Renal pelvis (tissue), 4 donors: Measurements from ENCODE around the gene CYP8B1. TPM values are rescaled to one million over a fixed set of nuclear protein-coding genes. Genes with fewer than 3 reads are reported as not detected.
A peak's percentile ranks its signal among the peaks of the same experiment; 100 is the strongest.

ENCODE experiments used
- DNase-seq: peaks from one replicate; pipeline ENCODE4 v3.0.0-alpha.2; 2013
- polyA plus RNA-seq, 3 donors: library from polyadenylated mRNA; unstranded; fragments of 120-200 nt; gene quantifications; one replicate each; pipeline ENCODE4 v1.2.1, GENCODE V29; 2013; ENCODE audit not compliant: insufficient read length in 3 of 3

The CYP8B1 gene
- polyA plus RNA-seq, 3 donors: 0.84 to 1.5 (median 1.3) TPM

DNA sequence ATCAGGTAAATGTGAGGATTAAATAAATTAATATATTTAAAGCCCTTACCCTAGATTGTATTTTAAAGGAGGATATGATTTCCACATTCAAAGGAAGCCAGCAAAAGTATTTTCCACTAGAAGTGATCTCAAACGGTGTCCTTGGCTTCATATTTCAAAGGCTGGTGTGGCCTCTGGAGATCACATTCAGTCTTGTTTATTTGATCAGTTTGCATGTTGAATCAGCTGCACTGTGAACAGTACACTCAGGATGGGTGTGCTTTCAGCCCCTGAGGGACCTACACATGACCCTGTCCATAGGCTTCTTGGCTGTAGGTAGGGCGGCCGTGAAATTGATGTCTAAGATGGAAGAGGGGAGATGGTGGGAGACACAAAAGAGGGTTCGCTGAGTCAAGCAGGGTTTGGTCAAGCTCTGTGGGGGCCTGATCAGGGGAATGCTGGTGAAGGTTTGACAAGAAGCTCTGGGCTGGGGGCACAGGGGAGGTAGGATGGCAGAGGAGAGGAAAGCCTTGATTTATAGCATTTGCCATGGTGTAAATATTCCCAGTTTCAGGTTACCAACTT is 21.9 kb downstream of the CYP8B1 start:
- no peak for DNase-seq

DNA sequence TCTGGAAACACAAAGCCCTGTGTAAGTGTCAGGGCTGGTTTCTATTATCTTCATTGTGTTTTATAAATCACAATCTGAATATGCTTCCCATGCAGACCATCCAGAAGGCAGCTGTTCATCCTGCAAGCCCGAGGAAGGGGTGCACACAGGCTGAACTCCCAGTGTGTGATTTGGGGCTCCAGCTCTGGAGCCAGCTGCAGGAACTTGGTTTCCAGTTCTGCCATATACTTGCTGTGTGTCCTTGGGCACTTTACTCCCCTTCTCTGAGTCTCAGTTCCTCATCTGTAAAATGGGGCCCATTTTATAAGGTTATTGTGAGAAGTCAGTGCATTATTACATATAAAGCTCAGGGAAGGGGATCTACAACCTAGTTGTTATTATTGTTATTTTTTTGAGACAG is 22.6 kb downstream of the CYP8B1 start:
- DNase-seq: no peak

DNA sequence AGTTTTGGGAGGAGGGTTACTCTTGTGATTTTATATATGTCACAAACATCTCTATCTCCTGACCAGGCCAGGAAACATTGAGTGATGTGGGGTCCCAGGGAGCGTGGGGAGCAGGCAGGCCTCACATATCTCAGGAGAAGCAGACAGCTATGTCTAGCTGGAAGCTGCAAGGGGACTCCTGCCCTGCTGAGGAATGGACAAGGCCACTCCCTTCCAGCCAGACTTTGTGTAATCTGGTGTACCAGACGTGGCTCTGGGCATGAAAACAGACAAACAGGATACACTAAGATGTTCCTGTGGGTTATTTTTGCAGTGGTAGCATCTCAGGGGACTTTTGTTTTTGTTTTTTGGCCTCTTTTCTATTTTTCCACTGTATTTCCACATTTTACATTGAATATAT is 23.2 kb downstream of the CYP8B1 start:
- no peak for DNase-seq

DNA sequence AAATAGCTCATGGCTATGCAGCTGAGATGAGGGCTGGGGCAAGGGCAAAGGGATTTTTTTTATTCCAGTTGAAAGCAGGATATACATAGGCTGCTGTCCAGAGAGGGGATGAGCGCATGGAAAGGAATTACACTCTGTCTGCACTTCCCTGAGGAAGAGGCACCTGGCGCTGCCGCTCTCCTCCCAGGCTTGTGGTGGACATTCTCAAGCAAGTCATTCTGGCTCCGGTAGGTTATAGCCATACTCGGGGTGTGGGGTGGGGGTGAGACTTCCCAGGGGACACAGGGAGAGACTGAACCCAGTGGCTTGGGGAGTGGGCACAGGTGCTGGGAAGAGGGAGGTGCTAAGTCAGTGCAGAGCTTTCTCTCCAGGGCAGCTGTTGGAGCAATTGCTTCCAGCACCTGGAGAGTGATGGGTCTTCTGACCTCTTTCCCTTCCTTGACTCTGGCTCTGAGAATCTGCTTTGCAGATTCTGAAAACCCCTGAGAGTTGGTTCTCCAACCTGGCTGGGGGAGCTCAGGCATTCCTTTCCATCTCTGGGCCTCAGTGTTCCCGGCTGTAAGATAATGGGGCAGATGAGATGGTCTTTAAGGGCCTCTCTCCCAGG is 24.3 kb downstream of the CYP8B1 start:
- DNase-seq: no peak

DNA sequence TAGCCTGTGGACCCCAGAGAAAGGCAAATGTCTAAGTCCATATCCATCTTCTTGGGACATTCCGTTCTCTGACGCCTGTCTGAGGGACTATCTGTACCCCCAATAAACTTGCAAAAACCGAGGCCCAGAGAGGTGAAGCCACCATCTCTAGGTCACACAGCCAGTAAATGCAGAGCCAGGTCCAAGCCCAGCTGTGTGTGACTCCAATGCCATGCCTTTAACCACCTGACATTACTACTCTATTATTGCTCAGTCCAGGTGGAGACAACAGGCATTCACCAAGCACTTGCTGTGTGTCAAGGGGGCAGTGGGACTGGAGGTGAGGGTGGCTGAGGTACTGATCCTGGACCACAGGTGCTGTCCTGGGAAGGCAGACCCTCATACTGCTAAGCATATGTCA is 25.4 kb downstream of the CYP8B1 start:
- no peak for DNase-seq

DNA sequence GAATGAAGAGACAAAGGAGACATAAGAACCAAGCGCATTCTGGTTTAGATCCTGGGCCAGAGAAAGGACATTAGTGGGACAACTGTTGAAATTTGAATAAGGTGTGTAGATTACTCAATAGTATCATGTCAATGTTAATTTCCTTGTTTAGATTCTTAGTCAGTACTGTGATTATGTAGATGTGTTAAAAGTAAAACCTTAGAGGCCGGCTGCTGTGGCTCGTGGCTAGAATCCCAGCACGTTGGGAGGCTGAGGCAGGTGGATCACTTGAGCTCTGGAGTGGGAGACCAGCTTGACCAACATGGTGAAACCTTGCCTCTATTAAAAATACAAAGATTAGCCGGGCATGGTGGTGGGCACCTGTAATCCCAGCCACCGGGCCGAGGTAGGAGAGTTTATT is 26.7 kb downstream of the CYP8B1 start:
- no peak for DNase-seq

DNA sequence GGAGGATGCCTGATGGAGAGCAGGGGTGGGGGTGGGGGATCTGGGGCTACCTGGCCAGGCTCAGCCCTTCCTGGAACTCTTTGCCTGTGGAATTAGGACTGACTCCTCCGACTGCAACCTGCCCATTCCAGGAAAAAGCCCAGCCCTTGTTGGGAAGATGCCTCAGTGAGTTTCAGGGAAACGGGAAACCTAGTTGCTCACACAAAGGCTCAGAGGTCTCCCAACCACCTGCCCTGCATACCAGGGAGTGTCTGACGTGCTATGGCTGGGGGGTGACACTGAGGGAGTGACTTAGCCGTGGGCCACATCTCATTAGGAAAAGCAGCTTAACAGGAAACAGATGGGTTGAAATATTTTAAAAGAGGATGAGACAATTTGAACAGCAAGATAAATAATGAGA is 27.9 kb downstream of the CYP8B1 start:
- no peak for DNase-seq

DNA sequence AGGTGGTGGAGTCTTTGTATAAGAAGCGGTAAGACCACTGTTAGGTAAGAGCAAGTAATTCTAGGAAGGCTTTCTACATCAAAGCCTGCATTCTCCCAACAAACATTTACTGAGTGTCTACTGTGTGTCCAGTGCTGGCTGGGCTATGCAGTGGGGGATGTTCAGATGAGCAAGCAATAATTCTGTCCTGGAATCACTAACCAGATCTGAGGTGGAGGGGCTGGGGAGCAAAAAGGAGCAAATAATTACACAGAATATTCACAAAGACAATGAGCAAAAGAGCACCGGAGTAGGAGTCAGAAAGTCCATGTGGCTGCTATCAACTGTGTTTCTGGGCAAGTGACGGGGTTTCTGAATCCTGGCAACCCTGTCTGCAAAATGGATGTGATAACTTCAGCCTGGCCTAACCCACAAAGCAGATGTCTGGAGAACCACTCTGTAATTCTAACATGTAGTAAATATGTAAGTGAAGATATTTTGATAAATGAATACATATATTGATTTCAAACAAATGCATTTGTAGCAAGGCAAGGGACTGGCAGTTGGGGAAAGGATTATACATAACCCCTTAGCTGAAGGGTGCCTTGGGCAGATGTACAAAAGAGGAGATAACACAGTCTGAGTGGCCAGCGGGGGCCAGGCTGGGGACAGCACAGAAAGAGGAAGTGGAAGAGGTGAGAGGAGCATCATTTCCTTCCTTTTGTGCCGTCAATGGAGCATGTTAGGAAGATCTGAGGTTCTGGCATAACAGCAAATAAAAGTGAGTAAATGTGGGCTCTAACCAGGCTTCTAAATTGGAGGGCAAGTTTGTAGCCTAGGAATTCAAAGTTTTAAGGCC is 28.8 kb downstream of the CYP8B1 start:
- no peak for DNase-seq

DNA sequence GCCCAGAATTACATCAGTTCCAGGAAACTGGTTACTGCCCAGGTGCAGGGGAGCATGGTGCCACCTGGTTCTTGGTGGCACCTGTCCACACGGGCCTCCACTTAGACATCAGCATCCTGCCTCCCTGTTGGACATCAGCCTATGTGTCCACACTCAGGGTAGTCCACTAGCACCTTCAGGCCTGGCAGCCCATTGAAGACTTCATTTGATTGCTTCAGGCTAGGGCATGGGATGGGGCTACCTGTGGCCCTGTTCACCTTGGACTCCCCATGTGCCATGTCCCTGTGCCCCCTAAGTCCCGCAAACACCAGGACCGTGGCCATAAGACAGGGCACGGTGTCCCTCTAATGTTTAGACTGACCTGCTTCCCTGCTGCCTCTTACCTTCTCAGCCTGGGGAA is 30.9 kb downstream of the CYP8B1 start:
- no peak for DNase-seq

DNA sequence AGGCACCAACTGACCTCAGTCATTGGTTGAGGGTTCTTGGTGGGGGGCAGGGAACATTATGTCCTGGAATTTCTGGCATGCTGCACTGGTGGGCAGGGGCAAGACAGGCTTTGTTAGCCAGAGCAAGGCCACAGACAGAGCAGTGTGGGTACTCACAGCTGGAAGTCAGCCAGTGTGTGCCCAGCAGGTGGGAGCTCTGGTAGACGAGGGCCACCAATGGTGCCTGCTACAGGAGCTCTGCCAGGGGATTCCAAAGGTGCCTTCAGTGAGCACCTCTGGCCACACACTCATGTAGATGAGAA is 31.3 kb downstream of the CYP8B1 start:
- DNase-seq: no peak

DNA sequence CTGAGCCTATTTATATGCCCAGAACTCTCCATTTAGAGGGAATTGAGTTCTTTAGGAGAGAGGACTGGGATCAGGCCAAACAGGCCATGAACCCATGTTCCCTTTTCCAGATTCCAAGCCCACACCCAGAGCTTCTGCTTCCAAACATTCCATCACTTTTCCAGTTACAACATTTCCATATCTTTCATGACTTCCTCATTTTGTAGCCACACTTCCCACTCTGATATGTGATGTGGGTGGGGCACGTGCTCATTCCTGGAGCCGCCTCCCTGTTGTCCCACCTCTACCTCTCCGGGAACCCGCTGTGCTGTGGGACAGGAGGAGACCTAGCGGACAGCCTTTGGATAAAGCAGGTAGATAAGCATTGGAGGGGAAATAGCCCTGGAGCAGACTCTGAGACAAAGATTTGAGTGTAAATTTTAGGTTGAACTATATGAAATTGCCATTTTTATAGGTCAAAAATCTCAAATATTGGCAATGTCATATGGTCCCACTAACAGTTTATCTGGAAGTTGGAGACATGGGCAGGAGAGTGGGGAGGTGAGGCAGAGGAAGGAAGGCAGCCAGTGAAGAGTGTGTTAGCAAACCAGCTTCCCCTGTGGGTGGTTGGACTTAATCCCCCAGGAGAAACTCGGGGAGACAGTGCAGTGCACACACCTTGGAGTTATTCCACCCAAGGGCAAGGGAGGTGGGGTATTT is 31.8 kb downstream of the CYP8B1 start:
- DNase-seq: no peak

DNA sequence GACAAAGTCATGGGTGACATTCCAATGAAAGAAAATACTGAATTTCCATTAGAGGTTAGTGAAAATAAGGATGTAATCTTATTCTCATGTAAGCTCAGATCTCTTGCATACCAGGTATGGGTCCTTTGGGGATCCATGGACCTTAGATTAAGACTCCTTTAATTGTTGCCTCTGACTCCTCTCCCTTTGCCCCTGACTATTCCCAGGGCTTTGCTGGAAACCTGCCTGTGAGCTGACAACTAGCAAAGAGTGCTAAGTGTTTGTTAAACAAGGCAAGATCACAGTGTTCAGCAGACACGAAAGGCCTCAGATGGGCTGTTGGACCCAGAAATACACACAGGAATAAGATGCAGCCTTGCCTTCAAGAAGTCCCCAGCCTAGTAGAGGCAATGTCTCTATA is 34.3 kb downstream of the CYP8B1 start:
- no peak for DNase-seq

DNA sequence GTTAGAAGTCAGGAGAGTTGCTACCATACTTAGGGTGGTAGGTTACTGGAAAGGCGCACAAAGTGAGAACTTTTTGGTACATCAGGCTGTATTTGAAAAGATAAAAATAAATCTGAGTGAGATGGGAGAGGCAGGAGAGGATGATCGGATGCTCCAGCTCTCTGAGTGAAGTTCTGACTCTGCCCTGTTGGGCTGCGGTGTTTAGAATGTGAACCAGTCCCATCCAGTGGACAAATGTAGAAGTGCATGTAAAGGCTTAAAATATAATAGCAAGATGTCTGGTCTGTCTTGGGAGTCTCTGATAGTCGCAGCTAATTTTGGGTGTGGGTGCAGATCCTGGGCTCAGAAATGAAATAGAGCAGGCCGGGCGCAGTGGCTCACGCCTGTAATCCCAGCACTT is 36.1 kb downstream of the CYP8B1 start:
- DNase-seq: peak; percentile 66

DNA sequence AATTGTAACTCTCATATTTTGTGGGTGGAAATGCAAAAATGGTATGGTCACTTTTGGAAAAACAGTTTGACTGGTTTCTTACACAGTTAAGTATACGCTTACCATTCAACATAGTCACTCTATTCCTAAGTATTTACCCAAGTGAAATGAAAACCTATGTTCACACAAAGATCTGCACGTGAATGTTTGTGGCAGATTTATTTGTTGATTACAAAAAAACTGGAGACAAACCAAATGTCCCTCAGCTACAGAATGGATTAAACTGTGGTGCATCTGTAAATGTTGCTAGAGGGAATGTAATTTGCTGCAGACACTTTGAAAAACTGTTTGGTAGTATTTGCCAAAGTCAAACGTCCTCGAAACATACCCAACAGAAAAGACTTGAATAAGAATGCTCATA is 37.1 kb downstream of the CYP8B1 start:
- no peak for DNase-seq

DNA sequence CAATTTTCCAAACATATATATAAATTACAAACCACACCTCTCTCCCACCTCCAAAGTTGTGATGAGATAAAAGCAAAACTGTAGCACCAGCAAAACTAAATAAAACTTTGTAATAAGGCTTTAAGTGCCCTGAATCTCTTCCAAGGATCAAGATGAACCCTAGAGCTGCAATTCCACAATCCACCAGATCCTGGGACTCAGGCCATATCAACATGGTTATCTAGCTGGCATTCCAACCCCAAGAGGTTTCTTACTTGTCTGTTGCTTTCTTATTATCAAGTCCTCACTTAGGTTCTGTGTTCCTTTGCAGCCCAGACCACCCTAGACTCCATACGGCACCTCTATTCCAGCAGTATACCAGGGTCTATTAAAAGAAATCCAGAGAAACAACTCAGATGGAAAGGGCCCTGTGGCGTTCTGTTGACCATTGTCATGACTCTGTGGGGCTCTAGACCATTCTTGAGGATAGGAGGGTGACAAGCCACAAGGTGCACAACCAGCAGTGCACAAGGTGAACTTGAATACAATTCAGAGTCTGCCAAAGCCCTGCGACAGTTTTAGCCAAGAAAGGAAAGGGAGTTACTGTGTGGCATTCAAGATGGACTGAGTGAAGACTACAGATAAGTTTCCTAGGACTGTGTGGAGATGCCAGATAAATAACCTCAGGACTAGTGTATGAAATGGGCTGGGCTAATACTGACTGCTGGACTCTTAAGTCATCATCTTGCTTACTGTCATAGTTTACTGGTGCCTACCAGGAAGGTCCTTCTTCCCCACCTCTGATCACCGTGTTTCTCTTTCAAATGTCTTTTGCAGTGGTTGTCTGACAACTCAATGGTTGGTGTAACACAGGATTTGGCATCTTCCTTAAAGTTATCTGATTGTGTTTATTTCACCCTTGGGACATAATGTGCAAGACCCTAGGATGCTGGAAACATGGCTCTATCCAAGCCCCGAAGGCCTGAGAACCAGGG is 39.2 kb downstream of the CYP8B1 start:
- no peak for DNase-seq

DNA sequence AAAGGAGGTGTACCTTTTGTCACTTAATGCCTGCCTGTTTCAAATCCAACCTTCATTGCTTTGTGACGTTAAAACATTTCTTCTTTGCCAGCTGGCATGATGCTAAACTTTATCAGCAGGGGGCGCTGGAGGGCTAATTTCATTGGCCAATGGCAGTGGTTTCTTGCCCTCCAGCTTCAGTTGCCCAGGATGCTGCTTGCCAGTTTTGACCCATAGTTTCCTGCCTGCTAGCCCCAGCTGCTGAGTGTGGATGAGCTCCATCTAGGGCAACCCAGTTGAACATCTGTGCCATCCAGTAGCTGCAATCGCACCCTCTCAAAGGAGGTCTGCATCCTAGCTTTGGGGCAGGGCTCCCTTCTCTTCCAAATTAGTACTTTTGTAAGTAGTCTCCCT is 44.4 kb downstream of the CYP8B1 start:
- DNase-seq: peak; percentile 68

DNA sequence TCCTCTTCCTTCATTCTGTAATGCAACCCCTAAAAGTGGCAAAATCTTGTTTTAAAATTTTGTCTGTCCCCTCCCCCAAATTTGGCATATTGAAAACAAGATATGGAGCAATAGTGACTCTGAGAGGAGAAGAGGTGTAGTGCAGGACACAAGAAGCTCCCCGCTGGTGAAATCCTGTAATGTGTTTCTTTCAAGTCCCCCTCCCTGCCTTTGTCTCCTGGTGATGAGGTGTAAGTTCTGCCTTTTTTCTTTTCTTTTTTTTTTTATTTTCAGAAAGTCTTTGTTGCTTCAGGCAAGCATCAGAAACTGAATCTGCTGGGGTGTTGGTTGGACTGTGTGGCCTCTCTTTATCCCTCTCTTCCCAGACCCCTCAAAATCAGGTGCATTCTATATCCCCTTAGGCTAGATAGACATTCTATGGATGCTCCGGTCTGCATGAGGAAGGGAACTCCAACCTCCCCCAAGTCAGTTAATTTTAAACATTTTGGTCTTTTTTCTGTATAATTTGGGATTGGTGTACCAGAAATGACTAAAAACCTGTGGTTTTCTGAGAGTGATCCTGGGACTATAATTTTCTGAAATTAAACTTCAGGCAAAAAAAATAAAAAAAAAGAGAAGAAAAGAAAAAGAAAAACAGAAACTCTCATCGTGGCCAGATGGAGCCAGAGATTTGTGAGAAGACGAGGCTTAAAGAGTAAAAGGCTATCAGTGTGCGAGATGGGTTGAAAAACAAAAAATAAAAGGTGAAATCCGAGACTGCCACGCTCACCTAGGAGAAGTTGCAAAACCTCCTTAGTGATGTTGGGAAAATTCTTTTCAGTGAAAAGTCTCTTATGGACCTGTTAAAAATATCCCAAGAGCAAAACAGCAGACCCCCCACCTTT is 45.0 kb downstream of the CYP8B1 start:
- DNase-seq: no peak

DNA sequence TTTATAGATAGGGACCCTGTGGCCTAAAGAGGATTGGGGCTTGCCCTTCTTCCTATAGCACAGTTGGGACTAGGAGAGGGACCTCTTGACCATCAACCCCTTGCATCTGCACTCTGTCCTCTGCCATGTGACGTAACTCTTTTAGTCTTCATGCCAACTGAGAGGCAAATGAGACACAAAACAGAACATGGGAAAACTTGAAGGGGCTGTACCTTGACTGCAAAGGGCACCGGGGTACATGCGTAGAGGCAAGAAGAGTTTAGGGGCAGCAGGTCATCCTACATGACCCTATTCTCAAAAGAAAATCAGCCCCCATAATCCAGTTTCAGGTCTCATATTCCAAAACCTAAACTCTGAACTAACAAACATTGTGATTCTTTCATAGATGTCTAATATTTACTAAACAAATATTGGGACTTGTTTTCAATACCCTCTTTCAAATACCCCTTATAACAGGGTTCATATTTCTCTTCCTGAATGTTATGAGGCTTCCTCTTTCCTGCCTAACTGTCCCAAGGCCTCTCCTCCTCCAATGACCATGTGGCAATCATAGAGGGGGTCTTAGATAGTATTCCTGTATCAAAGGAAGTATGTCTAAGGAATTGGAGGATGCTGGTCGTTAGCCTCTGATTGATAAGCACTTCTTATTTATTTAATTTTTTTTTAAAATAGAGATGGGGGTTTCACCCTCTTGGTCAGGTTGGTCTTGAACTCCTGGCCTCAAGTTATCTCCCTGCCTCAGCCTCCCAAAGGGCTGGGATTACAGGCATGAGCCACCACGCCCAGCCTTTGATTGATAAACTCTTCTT is 45.8 kb downstream of the CYP8B1 start:
- DNase-seq: no peak

DNA sequence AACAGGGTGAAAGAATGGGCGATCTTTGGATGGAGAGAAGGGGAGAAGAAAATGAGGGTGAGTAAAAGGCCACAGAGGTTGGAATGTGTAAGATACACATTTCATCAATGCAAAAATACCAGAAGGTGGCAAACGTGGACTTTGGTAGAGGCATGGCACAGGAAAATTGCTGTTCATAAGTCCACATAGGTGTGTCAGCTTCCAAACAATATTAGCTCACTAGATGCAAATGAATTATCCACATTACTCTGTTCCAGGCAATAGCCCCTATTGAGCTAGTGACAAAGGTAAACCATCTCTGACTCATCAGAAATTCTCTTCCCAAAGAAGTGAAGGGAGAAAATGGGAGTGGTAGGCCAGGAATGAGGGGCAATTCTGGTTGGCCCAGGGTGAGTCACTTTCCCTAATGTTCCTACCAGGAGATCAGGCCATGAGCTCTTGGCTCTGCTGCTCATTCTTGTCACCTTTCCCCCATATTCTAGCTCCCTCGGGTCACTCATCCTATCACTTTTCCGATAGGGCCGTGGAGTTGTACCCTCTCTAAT is 46.5 kb downstream of the CYP8B1 start:
- DNase-seq: no peak

DNA sequence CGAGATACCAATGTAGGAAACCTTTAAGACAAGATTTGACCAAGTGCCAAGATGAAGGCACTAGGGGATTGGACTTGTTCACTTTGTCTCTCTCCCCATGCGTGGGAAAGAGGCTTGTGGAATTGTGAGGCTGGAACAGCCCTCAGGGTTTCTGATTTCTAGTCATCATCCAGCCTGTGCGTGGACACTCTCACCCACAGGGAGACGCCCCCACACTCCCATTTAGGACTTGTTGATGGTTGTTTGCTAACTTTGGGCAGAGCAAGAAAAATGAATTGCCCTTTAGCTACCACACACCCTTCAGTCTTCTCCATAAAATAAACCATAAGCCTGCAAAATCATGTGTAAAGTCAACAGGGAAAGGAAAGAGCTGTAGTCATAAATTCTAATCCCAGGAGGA is 48.0 kb downstream of the CYP8B1 start:
- DNase-seq: no peak
